Colonic mucosa (tissue), 4 donors: ENCODE measurements around the gene HERC3. TPM values are rescaled to one million over a fixed set of nuclear protein-coding genes. Genes with fewer than 3 reads are reported as not detected.
A peak's percentile ranks its signal among the peaks of the same experiment; 100 is the strongest.
"Not testable (repeated sequence)": the region's sequence is repeated elsewhere in the genome, so short reads cannot be mapped to it uniquely, and the experiment has no call there.

ENCODE experiments used
- DNase-seq: peaks from one replicate; pipeline ENCODE4 v3.0.0-alpha.2; 2020
- H3K27ac ChIP-seq: fragments of 200-600 bp; one replicate; pipeline ENCODE4 v1.8.0; 2021
- H3K27me3 ChIP-seq: fragments of 200-600 bp; one replicate; pipeline ENCODE4 v1.8.0; 2021
- H3K36me3 ChIP-seq: fragments of 200-600 bp; one replicate; pipeline ENCODE4 v1.8.0; 2021
- H3K4me1 ChIP-seq: fragments of 200-600 bp; one replicate; pipeline ENCODE4 v1.8.0; 2021; ENCODE audit warnings: mild to moderate bottlenecking
- H3K4me3 ChIP-seq: fragments of 200-600 bp; one replicate; pipeline ENCODE4 v1.8.0; 2021
- H3K9ac ChIP-seq, 2 donors: one replicate each; pipeline ENCODE4 v1.7.0; 2013; ENCODE audit warnings: control low read depth in 2 of 2, low read depth in 2 of 2, low read length in 2 of 2
- H3K9me3 ChIP-seq: fragments of 200-600 bp; one replicate; pipeline ENCODE4 v1.8.0; 2021
- intact Hi-C: fragments of 100-400 bp; cut with DNase I; formaldehyde crosslinking; loops from one replicate; pipeline ENCODE4 v1.14.1; 2022
- total RNA-seq, 2 donors: library from RNA; stranded (reverse); fragmentation: NEBNext Ultra II Directional in 1 of 2; extraction: Animal tissue kit (Norgen Biotek cat#: 25700) in 1 of 2; gene quantifications; one replicate each; pipeline ENCODE4 v1.2.1, GENCODE V29; 2021
- TF ChIP-seq, protein P1 (sequence below): fragments of 200-600 bp; IDR thresholded peaks from one replicate; pipeline ENCODE4 v1.8.0; 2022; ENCODE audit warnings: antibody characterized with exemption, mild to moderate bottlenecking
- donor health status: healthy.
- donor health status: DM: no; HTN: no; CAD: no.
- donor health status: DM: no; HTN: no; CAD: no.

HERC3 gene
- total RNA-seq, 2 donors from 2014 or later = 23.0 to 51.4 TPM

DNA sequence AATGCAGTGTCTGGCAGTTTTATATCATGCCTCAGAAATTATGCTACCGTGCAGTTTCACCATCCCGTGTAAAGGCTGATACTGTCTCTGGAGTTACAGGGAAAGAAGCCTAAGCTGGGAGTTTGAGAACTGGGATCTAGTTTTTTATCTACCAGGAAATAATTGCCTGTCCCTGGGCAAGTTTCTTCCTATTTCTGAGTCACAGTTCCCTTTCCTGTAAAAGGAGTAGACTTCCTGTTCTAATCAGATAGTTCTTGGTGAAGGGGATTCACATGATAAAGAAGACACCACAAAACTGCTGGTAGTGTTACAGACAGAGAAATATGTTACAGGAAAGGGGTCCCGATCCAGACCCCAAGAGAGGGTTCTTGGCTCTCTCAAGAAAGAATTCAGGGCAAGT lies 17.1 kb downstream of the HERC3 start:
- H3K4me1 ChIP-seq = peaks cover 8% of the 10 kb centered on the region

DNA sequence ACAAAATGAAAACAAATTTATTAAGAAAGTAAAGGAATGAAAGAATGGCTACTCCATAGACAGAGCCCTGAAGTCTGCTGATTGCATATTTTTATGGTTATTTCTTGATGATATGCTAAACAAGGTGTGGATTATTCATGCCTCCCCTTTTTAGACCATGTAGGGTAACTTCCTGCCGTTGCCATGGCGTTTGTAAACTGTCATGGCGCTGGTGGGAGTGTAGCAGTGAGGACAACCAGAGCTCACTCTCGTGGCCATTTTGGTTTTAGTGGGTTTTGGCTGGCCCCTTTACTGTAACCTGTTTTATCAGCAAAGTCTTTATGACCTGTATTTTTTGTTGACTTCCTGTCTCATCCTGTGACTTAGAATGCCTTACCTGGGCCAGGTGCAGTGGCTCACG lies 17.5 kb downstream of the HERC3 start:
- DNase-seq, H3K4me3 ChIP-seq, H3K9ac ChIP-seq, H3K36me3 ChIP-seq, H3K27ac ChIP-seq, intact Hi-C loops, H3K9me3 ChIP-seq, H3K27me3 ChIP-seq, H3K4me1 ChIP-seq: not testable (repeated sequence)

More for the DNA sequence above, 17.1 kb downstream of the HERC3 start:
- no peak overlapping the region for H3K27ac ChIP-seq
- H3K9me3 ChIP-seq = no peaks in the 10 kb centered on the region
- no peaks in the 10 kb centered on the region for H3K27me3 ChIP-seq
- intact Hi-C loops = no loop called here
- H3K9ac ChIP-seq = no peak overlapping the region
- no peaks in the 10 kb centered on the region for H3K36me3 ChIP-seq
- no peak overlapping the region for H3K4me3 ChIP-seq
- TF ChIP-seq, protein P1, sequence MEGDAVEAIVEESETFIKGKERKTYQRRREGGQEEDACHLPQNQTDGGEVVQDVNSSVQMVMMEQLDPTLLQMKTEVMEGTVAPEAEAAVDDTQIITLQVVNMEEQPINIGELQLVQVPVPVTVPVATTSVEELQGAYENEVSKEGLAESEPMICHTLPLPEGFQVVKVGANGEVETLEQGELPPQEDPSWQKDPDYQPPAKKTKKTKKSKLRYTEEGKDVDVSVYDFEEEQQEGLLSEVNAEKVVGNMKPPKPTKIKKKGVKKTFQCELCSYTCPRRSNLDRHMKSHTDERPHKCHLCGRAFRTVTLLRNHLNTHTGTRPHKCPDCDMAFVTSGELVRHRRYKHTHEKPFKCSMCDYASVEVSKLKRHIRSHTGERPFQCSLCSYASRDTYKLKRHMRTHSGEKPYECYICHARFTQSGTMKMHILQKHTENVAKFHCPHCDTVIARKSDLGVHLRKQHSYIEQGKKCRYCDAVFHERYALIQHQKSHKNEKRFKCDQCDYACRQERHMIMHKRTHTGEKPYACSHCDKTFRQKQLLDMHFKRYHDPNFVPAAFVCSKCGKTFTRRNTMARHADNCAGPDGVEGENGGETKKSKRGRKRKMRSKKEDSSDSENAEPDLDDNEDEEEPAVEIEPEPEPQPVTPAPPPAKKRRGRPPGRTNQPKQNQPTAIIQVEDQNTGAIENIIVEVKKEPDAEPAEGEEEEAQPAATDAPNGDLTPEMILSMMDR = no peak
- no peak for DNase-seq

DNA sequence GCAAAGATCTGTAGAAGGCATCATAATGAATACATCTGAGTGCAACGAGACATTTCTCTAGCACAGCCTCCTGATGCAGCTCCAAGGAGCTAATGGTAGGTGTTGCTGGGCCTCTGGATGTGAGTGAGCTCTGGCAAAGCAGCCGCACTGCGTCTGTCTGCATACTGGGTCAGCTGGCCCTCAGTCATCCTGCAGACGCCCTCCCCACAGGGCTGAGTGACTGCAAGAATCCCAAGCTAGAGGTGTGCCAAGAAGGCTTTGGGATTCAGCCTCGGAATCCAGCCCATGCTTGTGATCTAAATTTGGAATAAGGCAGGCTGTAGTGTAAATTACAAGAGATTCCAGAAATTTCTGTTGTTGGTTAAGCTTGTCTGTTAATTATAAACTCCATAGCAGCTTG lies 18.5 kb downstream of the HERC3 start:
- Histone ChIP-seq H3K27ac (peak overlapping the region; percentile 11), H3K9me3 (no peaks in the 10 kb centered on the region), H3K9ac (no peak overlapping the region), H3K27me3 (no peaks in the 10 kb centered on the region), H3K4me1 (peaks cover 8% of the 10 kb centered on the region), H3K4me3 (no peak overlapping the region), H3K36me3 (no peaks in the 10 kb centered on the region)
- intact Hi-C loops = no loop called here
- DNase-seq = no peak
- TF ChIP-seq, protein P1 = no peak

DNA sequence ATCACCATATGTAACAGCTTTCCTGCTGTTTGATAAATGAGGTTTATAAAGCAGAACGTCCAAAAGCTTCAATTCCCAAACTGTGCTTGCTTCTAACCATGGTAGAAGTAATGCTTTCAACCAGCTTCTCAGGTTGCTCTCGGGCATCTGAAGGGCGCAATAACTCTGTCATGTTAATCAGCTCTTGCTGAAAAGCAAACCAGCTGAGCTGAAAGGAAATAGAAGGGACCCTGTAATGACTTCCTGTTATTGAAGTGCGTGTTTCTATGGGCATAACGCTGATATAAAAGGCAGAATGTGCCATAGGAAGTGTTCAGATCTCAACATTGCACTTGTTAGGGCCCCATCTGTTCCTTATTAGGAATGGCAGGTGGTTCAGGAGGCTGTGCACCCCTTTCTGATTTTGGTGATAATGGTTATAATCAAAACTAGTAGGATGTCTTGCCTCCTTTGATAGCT lies 21.2 kb downstream of the HERC3 start:
- Histone ChIP-seq H3K27ac (peak overlapping the region; percentile 16), H3K4me1 (peaks cover 8% of the 10 kb centered on the region), H3K9me3 (no peaks in the 10 kb centered on the region), H3K27me3 (no peaks in the 10 kb centered on the region), H3K4me3 (no peak overlapping the region), H3K9ac (no peak overlapping the region), H3K36me3 (no peaks in the 10 kb centered on the region)
- intact Hi-C loops = no loop called here
- TF ChIP-seq, protein P1 = no peak
- no peak for DNase-seq

DNA sequence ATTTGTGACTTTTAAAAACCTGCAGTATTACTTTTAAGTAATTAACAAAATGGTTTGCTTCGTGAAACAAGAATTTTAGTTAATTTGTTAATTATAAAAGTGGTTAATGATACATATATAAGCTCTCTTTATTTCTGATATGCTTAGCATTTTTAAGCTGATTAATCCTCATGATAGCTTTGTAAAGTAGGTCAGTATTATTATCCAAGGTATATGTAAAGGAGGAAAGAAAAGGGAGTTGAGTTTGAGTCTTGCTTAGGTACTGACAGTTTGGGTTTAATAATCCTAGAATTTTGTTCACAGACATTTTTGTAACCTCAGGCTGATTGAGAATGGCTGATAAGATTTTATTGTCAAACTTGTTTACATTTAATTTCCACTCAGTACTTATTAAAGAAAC lies 21.8 kb downstream of the HERC3 start:
- Histone ChIP-seq H3K36me3 (no peaks in the 10 kb centered on the region), H3K27me3 (no peaks in the 10 kb centered on the region), H3K9me3 (no peaks in the 10 kb centered on the region), H3K4me1 (peaks cover 8% of the 10 kb centered on the region), H3K9ac (no peak overlapping the region), H3K4me3 (no peak overlapping the region), H3K27ac (no peak overlapping the region)
- TF ChIP-seq, protein P1 = no peak
- no peak for DNase-seq
- intact Hi-C loops = no loop called here

- Histone ChIP-seq H3K4me3 (no peak overlapping the region), H3K9ac (no peak overlapping the region), H3K9me3 (no peaks in the 10 kb centered on the region), H3K27me3 (no peaks in the 10 kb centered on the region), H3K36me3 (no peaks in the 10 kb centered on the region), H3K27ac (no peak overlapping the region), H3K4me1 (no peaks in the 10 kb centered on the region)
- TF ChIP-seq, protein P1 = no peak
- DNase-seq = no peak
- intact Hi-C loops = no loop called here
Observed at GRCh38 chr4:88616275-88617150, 24.2 kb downstream of the HERC3 start.
